ENCODE measurements around the gene TRIM15. TPM values are rescaled to one million over a fixed set of nuclear protein-coding genes. Genes with fewer than 3 reads are reported as not detected.

The TRIM15 gene
- total RNA-seq, 2 donors from 2014 or later, result 0.52 TPM; not detected in 1

DNA sequence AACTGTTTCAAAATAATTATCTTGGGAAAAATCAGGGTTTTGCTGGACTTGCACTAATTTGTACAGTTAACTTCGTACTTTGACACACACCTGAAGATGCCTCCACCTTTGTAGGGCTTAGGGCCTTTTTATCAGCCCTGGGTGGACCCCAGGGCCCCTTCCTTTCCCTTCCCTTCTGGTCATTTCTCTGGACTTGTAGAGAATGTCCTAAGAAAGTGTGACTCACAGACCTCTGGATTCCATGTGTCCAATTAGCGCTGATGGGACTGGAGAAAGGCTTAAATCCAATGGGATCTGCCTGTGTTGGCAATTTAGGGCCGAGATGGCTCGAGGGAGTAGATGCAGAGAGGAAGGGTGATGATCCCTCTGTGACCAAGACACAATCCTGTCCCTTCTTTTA is 9.3 kb downstream of the TRIM15 start:
- TF ChIP-seq, protein P1, sequence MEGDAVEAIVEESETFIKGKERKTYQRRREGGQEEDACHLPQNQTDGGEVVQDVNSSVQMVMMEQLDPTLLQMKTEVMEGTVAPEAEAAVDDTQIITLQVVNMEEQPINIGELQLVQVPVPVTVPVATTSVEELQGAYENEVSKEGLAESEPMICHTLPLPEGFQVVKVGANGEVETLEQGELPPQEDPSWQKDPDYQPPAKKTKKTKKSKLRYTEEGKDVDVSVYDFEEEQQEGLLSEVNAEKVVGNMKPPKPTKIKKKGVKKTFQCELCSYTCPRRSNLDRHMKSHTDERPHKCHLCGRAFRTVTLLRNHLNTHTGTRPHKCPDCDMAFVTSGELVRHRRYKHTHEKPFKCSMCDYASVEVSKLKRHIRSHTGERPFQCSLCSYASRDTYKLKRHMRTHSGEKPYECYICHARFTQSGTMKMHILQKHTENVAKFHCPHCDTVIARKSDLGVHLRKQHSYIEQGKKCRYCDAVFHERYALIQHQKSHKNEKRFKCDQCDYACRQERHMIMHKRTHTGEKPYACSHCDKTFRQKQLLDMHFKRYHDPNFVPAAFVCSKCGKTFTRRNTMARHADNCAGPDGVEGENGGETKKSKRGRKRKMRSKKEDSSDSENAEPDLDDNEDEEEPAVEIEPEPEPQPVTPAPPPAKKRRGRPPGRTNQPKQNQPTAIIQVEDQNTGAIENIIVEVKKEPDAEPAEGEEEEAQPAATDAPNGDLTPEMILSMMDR (IDR thresholded peaks at IDR 0.05), result no peak
- no peak for TF ChIP-seq POLR2A (IDR thresholded peaks at IDR 0.05)
- H3K4me1 ChIP-seq, result peaks cover 4% of the 10 kb centered on the region
- H3K27me3 ChIP-seq, result peaks cover 0 to 11% of the 10 kb centered on the region in 2 donors
- no peak for DNase-seq
- intact Hi-C loops (cut with DNase I), result no loop called here
- H3K36me3 ChIP-seq (replicated peaks in 1 of 2; ENCODE audit: insufficient read depth in 1 of 2, low read depth in 2 of 2), result no peaks in the 10 kb centered on the region
- ATAC-seq, result no peak
- H3K9me3 ChIP-seq, result no peaks in the 10 kb centered on the region
- no peak overlapping the region for H3K4me3 ChIP-seq
- H3K27ac ChIP-seq, result no peak overlapping the region
- 61 to 71% methylated on average over 4 of the region's 4 CpGs for WGBS, 2 donors

DNA sequence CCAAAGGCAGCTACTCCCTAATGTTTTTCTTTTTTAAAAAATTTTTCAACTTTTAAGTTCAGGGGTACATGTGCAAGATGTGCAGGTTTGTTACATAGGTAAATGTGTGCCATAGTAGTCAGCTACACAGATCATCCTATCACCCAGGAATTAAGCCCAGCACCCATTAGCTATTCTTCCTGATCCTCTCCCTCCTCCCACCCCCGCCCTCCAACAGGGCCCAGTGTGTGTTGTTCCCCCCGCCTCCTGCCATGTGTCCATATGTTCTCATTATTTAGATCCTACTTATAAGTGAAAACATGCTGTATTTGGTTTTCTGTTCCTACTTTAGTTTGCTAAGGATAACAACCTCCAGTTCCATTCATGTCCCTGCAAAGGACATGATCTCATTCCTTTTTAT is 12.4 kb downstream of the TRIM15 start:
- no peak overlapping the region for H3K4me3 ChIP-seq
- TF ChIP-seq, protein P1 (IDR thresholded peaks at IDR 0.05), result no peak
- no peak for TF ChIP-seq POLR2A (IDR thresholded peaks at IDR 0.05)
- WGBS, 2 donors, result 73% methylated on average over 2 of the region's 2 CpGs

DNA sequence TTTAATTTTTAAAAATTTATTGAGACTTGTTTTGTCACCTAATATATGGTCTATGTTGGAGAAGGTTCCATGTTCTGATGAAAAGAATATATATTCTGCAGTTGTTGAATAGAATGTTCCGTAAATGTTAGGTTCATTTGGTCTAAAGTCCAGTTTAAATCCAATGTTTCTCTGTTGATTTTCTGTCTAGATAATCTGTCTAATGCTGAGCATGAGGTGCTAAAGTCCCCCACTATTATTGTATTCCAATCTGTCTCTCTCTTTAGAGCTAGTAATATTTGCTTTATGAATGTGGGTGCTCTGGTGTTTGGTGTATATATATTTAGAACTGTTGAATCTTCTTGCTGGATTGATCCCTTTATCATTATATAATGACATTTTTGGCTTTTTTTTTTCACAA is 15.5 kb downstream of the TRIM15 start:
- no peaks in the 10 kb centered on the region for H3K27me3 ChIP-seq
- no peak for TF ChIP-seq POLR2A (IDR thresholded peaks at IDR 0.05)
- TF ChIP-seq, protein P1 (IDR thresholded peaks at IDR 0.05), result no peak
- no peaks in the 10 kb centered on the region for H3K36me3 ChIP-seq (replicated peaks in 1 of 2; ENCODE audit: insufficient read depth in 1 of 2, low read depth in 2 of 2)
- intact Hi-C loops (cut with DNase I), result no loop called here
- ATAC-seq (no peak), DNase-seq (no peak)
- no peak overlapping the region for H3K4me3 ChIP-seq
- no peaks in the 10 kb centered on the region for H3K9me3 ChIP-seq
- 60 to 82% methylated on average over 1 of the region's 1 CpG for WGBS, 2 donors
- H3K27ac ChIP-seq, result no peak overlapping the region
- H3K4me1 ChIP-seq, result no peaks in the 10 kb centered on the region

More for the DNA sequence above, 12.4 kb downstream of the TRIM15 start:
- no peak for ATAC-seq
- H3K27ac ChIP-seq, result no peak overlapping the region
- peaks cover 4% of the 10 kb centered on the region for H3K4me1 ChIP-seq
- DNase-seq, result no peak
- H3K27me3 ChIP-seq, result peaks cover 0 to 11% of the 10 kb centered on the region in 2 donors
- no peaks in the 10 kb centered on the region for H3K9me3 ChIP-seq
- intact Hi-C loops (cut with DNase I), result no loop called here
- no peaks in the 10 kb centered on the region for H3K36me3 ChIP-seq (replicated peaks in 1 of 2; ENCODE audit: insufficient read depth in 1 of 2, low read depth in 2 of 2)

GRCh38 chr6:30180145-30180544 is 16.8 kb downstream of the TRIM15 start:
- H3K27me3 ChIP-seq, result no peaks in the 10 kb centered on the region
- no peaks in the 10 kb centered on the region for H3K9me3 ChIP-seq
- no peak overlapping the region for H3K4me3 ChIP-seq
- intact Hi-C loops (cut with DNase I), result no loop called here
- H3K4me1 ChIP-seq, result no peaks in the 10 kb centered on the region
- TF ChIP-seq POLR2A (IDR thresholded peaks at IDR 0.05), result no peak
- TF ChIP-seq, protein P1 (IDR thresholded peaks at IDR 0.05), result no peak
- ATAC-seq (no peak), DNase-seq (no peak)
- peaks cover 0 to 1% of the 10 kb centered on the region in 2 donors for H3K36me3 ChIP-seq (replicated peaks in 1 of 2; ENCODE audit: insufficient read depth in 1 of 2, low read depth in 2 of 2)
- 61 to 72% methylated on average over 1 of the region's 1 CpG for WGBS, 2 donors
- no peak overlapping the region for H3K27ac ChIP-seq

- no peak for ATAC-seq
- intact Hi-C loops (cut with DNase I), result no loop called here
- H3K4me3 ChIP-seq, result no peak overlapping the region
- H3K4me1 ChIP-seq, result no peaks in the 10 kb centered on the region
- no peaks in the 10 kb centered on the region for H3K27me3 ChIP-seq
- TF ChIP-seq, protein P1 (IDR thresholded peaks at IDR 0.05), result no peak
- TF ChIP-seq POLR2A (IDR thresholded peaks at IDR 0.05), result no peak
- 88% methylated on average over 5 of the region's 5 CpGs for WGBS, 2 donors
- peaks cover 13 to 19% of the 10 kb centered on the region in 2 donors for H3K36me3 ChIP-seq (replicated peaks in 1 of 2; ENCODE audit: insufficient read depth in 1 of 2, low read depth in 2 of 2)
- H3K27ac ChIP-seq, result no peak overlapping the region
- no peaks in the 10 kb centered on the region for H3K9me3 ChIP-seq
- DNase-seq, result no peak
Observed at GRCh38 chr6:30184417-30185031, 21.2 kb downstream of the TRIM15 start.
